NB4 (cell line): ENCODE data around the gene PMEPA1.

Experiments
- DNase-seq: peaks from one replicate; pipeline ENCODE4 v3.0.0; 2010; ENCODE audit warnings: low read depth
- H3K4me3 ChIP-seq: one replicate; pipeline ENCODE4 v1.5.1; 2011; ENCODE audit warnings: mild to moderate bottlenecking, low read depth, low read length, moderate library complexity
- MYC ChIP-seq: IDR thresholded peaks from 2 replicates; pipeline ENCODE4 v1.6.1; 2011; ENCODE audit warnings: low read depth, low read length
- POLR2A ChIP-seq: IDR thresholded peaks from 2 replicates; pipeline ENCODE4 v1.6.1; 2011; ENCODE audit warnings: mild to moderate bottlenecking; ENCODE audit not compliant: insufficient read length; ENCODE audit errors: extremely low read depth
- TF ChIP-seq, protein P1 (sequence below): IDR thresholded peaks from one replicate; pipeline ENCODE4 v1.5.1; 2012; ENCODE audit warnings: low read depth, low read length
- TF ChIP-seq, protein P2 (sequence below): IDR thresholded peaks from 2 replicates; pipeline ENCODE4 v1.6.1; 2011; ENCODE audit warnings: low read depth, low read length

Gene PMEPA1

GRCh38 chr20:57669632-57670031 lies 40.2 kb downstream of the PMEPA1 start:
- no peak for DNase-seq
- TF ChIP-seq, protein P1, sequence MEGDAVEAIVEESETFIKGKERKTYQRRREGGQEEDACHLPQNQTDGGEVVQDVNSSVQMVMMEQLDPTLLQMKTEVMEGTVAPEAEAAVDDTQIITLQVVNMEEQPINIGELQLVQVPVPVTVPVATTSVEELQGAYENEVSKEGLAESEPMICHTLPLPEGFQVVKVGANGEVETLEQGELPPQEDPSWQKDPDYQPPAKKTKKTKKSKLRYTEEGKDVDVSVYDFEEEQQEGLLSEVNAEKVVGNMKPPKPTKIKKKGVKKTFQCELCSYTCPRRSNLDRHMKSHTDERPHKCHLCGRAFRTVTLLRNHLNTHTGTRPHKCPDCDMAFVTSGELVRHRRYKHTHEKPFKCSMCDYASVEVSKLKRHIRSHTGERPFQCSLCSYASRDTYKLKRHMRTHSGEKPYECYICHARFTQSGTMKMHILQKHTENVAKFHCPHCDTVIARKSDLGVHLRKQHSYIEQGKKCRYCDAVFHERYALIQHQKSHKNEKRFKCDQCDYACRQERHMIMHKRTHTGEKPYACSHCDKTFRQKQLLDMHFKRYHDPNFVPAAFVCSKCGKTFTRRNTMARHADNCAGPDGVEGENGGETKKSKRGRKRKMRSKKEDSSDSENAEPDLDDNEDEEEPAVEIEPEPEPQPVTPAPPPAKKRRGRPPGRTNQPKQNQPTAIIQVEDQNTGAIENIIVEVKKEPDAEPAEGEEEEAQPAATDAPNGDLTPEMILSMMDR: no peak
- TF ChIP-seq, protein P2, sequence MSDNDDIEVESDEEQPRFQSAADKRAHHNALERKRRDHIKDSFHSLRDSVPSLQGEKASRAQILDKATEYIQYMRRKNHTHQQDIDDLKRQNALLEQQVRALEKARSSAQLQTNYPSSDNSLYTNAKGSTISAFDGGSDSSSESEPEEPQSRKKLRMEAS: no peak
- TF ChIP-seq MYC: no peak
- TF ChIP-seq POLR2A: no peak
- H3K4me3 ChIP-seq: no peak overlapping the region

DNA sequence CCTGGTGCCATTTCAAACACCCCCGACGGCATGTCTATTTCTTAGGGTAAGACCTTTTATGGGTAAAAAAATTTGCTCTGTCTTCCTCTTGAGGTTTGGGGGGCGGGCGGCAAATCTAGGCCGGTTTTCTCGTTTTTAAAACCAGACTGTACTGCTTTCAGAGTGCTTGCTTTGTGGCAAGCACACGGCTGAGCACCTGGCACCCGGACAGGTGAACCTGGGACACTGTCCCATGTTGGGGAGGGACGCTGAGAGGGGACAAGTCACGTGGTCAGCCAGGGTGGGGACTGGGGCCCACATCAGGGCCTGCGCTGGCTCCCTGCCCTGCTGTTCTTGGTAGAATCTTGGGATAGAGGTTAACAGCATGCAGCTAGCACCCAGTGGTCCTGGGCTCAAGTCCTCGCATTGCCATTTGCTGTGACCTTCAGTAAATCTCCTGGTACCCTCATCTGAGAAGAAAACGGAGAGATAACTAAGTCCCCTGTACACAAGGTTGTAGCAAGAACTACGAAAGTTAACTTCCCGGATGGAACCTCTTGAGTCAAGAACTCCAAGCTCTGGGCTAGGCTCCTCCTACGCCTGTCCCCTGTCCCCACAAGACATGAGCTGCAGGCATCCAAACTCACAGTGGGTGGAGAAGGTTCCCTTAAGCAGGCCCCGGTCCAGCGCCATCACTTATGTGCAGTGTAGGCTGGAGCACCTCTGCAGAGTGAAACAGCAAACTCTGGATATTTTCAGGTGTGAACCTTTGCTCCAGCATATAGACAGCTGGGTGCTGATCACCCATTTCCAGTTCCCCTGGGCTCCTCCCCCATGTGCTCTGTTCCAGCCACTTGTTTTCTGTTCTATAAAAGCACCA lies 41.7 kb downstream of the PMEPA1 start:
- no peak for DNase-seq
- no peak for TF ChIP-seq MYC
- no peak for TF ChIP-seq POLR2A
- TF ChIP-seq, protein P2: no peak
- TF ChIP-seq, protein P1: no peak

DNA sequence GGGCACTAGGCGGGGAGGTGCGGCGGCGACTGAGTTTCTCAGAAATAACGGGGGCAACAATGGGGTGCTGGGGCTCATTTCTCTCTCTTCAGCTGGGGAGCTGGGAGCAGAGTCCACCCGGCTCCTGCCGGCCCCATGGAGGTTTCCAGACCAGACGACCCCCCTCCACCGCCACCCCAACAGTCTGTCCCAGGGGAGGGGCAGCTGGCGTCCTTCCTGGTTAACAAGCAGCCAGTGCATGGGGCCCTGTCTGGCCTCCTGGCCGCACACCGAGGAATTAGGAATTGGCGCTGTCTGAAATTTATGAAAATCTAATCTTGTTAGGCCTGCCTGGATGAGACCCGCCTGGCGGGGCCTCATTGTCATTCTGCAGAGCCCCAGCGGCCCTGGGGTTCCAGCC lies 42.4 kb downstream of the PMEPA1 start:
- no peak for TF ChIP-seq POLR2A
- TF ChIP-seq, protein P1: no peak
- TF ChIP-seq, protein P2: no peak
- no peak for TF ChIP-seq MYC
- H3K4me3 ChIP-seq: no peak overlapping the region

More for the DNA sequence above, 41.7 kb downstream of the PMEPA1 start:
- H3K4me3 ChIP-seq: no peak overlapping the region

GRCh38 chr20:57666834-57667157 lies 43.0 kb downstream of the PMEPA1 start:
- TF ChIP-seq, protein P2: no peak
- TF ChIP-seq POLR2A (no peak), MYC (no peak)
- TF ChIP-seq, protein P1: no peak
- no peak overlapping the region for H3K4me3 ChIP-seq
- no peak for DNase-seq

More for the DNA sequence above, 42.4 kb downstream of the PMEPA1 start:
- DNase-seq: no peak

DNA sequence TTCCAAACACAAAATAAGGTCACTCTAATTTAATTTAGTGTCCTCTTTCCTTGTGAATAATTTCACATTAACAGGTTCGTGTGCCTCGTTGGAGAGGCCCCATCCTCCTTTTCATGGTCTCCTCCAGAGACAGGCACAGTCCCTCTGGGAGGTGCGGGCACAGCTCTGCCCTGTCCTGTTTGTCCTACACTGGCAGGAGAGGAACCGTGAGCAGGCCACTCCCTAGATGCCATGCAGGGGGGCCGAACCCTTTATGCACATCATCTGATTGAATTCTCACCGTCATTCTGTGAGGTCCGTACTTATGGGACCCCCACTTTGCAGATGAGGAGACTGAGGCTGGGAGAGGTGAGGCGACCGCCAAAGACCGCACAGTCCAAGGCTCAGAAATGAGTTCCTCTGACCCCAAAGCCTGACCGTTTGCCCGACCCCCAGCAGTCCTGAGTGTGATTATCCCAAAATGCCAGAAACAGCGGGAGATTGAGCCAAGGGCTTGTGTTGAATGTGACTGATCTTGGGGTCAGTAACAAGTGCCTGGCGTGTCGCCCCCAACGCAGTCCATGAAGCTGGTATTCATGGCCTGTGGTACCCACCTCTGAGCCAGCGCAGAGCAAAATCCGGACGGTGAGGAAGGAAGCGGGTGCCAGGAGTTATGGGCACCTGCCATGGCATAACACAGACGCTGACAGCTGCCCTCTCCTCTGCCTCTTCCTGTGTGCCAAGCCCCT lies 43.5 kb downstream of the PMEPA1 start:
- no peak overlapping the region for H3K4me3 ChIP-seq
- TF ChIP-seq, protein P2: no peak
- no peak for TF ChIP-seq MYC
- TF ChIP-seq, protein P1: no peak
- TF ChIP-seq POLR2A: no peak
- DNase-seq: no peak
